ENCODE data around the gene CFDP1. TPM values are rescaled to one million over a fixed set of nuclear protein-coding genes. Genes with fewer than 3 reads are reported as not detected.

Gene CFDP1
- total and polyA plus RNA-seq, 2 experiments from 2014 or later, result 97.1 to 116 TPM

- Histone ChIP-seq H3K4me2 (no peak overlapping the region), H2AFZ (no peak overlapping the region), H3K4me3 (no peak overlapping the region), H4K20me1 (ENCODE audit: insufficient read depth, poor library complexity, severe bottlenecking) (no peaks in the 10 kb centered on the region), H3K36me3 (replicated peaks; ENCODE audit: insufficient read depth, low read depth) (no peaks in the 10 kb centered on the region), H3K27me3 (no peaks in the 10 kb centered on the region), H3K27ac (no peak overlapping the region), H3K9me2 (replicated peaks; ENCODE audit: insufficient read depth) (no peaks in the 10 kb centered on the region), H3K79me2 (peaks cover 7% of the 10 kb centered on the region), H3K4me1 (ENCODE audit: insufficient read depth) (peaks cover 5% of the 10 kb centered on the region), H3K9me3 (ENCODE audit: low read depth) (no peaks in the 10 kb centered on the region)
- DNase-seq (ENCODE audit: low spot score), result no peak
- 98% methylated on average over 5 of the region's 5 CpGs for WGBS (ENCODE audit: low lambda C conversion rate, missing lambda C conversion rate)
- TF ChIP-seq EZH2phosphoT487 (IDR thresholded peaks at IDR 0.05; ENCODE audit: low read depth, severe bottlenecking, unreplicated experiment) (no peak), EZH2 (IDR thresholded peaks at IDR 0.05; ENCODE audit: borderline replicate concordance) (no peak), CTCF (IDR thresholded peaks at IDR 0.05; ENCODE audit: poor library complexity) (no peak)
Observed at GRCh38 chr16:75394941-75395340, 38.4 kb downstream of the CFDP1 start.

GRCh38 chr16:75392906-75393305 lies 40.4 kb downstream of the CFDP1 start:
- no peak overlapping the region for H3K4me2 ChIP-seq
- no peaks in the 10 kb centered on the region for H3K9me2 ChIP-seq (replicated peaks; ENCODE audit: insufficient read depth)
- H3K4me1 ChIP-seq (ENCODE audit: insufficient read depth), result peaks cover 17% of the 10 kb centered on the region
- no peak overlapping the region for H3K4me3 ChIP-seq
- H3K27me3 ChIP-seq, result no peaks in the 10 kb centered on the region
- no peak for TF ChIP-seq CTCF (IDR thresholded peaks at IDR 0.05; ENCODE audit: poor library complexity)
- no peak for TF ChIP-seq EZH2 (IDR thresholded peaks at IDR 0.05; ENCODE audit: borderline replicate concordance)
- no peak for TF ChIP-seq EZH2phosphoT487 (IDR thresholded peaks at IDR 0.05; ENCODE audit: low read depth, severe bottlenecking, unreplicated experiment)
- WGBS (ENCODE audit: low lambda C conversion rate, missing lambda C conversion rate), result 94% methylated on average over 2 of the region's 2 CpGs
- H3K79me2 ChIP-seq, result no peaks in the 10 kb centered on the region
- no peak overlapping the region for H3K27ac ChIP-seq
- H2AFZ ChIP-seq, result no peak overlapping the region
- H4K20me1 ChIP-seq (ENCODE audit: insufficient read depth, poor library complexity, severe bottlenecking), result no peaks in the 10 kb centered on the region
- DNase-seq (ENCODE audit: low spot score), result no peak
- H3K9me3 ChIP-seq (ENCODE audit: low read depth), result no peaks in the 10 kb centered on the region
- H3K36me3 ChIP-seq (replicated peaks; ENCODE audit: insufficient read depth, low read depth), result no peaks in the 10 kb centered on the region

- DNase-seq (ENCODE audit: low spot score), result no peak
- Histone ChIP-seq H3K27me3 (no peaks in the 10 kb centered on the region), H3K36me3 (replicated peaks; ENCODE audit: insufficient read depth, low read depth) (no peaks in the 10 kb centered on the region), H2AFZ (no peak overlapping the region), H4K20me1 (ENCODE audit: insufficient read depth, poor library complexity, severe bottlenecking) (no peaks in the 10 kb centered on the region), H3K79me2 (no peaks in the 10 kb centered on the region), H3K9me3 (ENCODE audit: low read depth) (no peaks in the 10 kb centered on the region), H3K27ac (peak overlapping the region; percentile 68), H3K4me2 (no peak overlapping the region), H3K9me2 (replicated peaks; ENCODE audit: insufficient read depth) (no peaks in the 10 kb centered on the region), H3K4me3 (no peak overlapping the region), H3K4me1 (ENCODE audit: insufficient read depth) (peaks cover 17% of the 10 kb centered on the region)
- 93% methylated on average over 1 of the region's 1 CpG for WGBS (ENCODE audit: low lambda C conversion rate, missing lambda C conversion rate)
- no peak for TF ChIP-seq EZH2phosphoT487 (IDR thresholded peaks at IDR 0.05; ENCODE audit: low read depth, severe bottlenecking, unreplicated experiment)
Observed at GRCh38 chr16:75390926-75391653, 42.2 kb downstream of the CFDP1 start.

GRCh38 chr16:75389096-75389690 lies 44.1 kb downstream of the CFDP1 start:
- H3K4me1 ChIP-seq (ENCODE audit: insufficient read depth), result peaks cover 17% of the 10 kb centered on the region
- H3K27me3 ChIP-seq, result no peaks in the 10 kb centered on the region
- H3K9me2 ChIP-seq (replicated peaks; ENCODE audit: insufficient read depth), result no peaks in the 10 kb centered on the region
- H3K27ac ChIP-seq, result peak overlapping the region; percentile 68
- DNase-seq (ENCODE audit: low spot score), result no peak
- TF ChIP-seq EZH2phosphoT487 (IDR thresholded peaks at IDR 0.05; ENCODE audit: low read depth, severe bottlenecking, unreplicated experiment) (no peak), EZH2 (IDR thresholded peaks at IDR 0.05; ENCODE audit: borderline replicate concordance) (no peak), CTCF (IDR thresholded peaks at IDR 0.05; ENCODE audit: poor library complexity) (no peak)
- no peaks in the 10 kb centered on the region for H3K9me3 ChIP-seq (ENCODE audit: low read depth)
- no peaks in the 10 kb centered on the region for H4K20me1 ChIP-seq (ENCODE audit: insufficient read depth, poor library complexity, severe bottlenecking)
- peak overlapping the region; percentile 4 for H3K4me2 ChIP-seq
- 73% methylated on average over 2 of the region's 2 CpGs for WGBS (ENCODE audit: low lambda C conversion rate, missing lambda C conversion rate)
- peaks cover 2% of the 10 kb centered on the region for H3K79me2 ChIP-seq
- no peak overlapping the region for H2AFZ ChIP-seq
- H3K4me3 ChIP-seq, result no peak overlapping the region
- H3K36me3 ChIP-seq (replicated peaks; ENCODE audit: insufficient read depth, low read depth), result no peaks in the 10 kb centered on the region

Data from hepatocyte (in vitro differentiated cells).